Measurements from ENCODE around the gene ZNF134.

Gene ZNF134

DNA sequence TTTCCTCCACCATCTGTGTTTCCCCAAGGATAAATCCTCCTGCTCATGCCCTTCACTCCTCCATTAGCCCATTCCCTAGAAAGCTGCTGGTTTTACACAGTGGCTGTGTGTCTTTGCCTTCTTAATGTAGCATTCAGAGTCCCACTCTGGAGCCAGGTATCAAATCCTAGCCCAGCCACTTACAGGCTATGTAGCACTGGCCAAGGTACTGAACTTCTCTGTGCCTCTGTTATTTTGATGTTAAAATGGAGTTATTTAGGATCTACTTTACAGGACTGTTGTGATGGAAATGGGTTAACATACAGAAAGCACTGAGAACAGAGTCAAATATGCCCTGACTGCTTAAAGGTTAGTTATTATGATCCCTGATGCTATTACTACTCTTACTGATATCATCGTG lies 53.2 kb downstream of the ZNF134 start:
- Histone ChIP-seq H3K4me3 (ENCODE audit: insufficient read depth, low read depth, low read length) (no peak overlapping the region), H3K27ac (ENCODE audit: insufficient read depth, low read depth, low read length, poor library complexity, severe bottlenecking) (no peak overlapping the region), H3K4me1 (ENCODE audit: control insufficient read depth, insufficient read depth, low read length) (no peaks in the 10 kb centered on the region), H3K27me3 (ENCODE audit: control insufficient read depth, insufficient read depth, low read length, poor library complexity, severe bottlenecking) (peaks cover 25% of the 10 kb centered on the region), H3K36me3 (ENCODE audit: control insufficient read depth, insufficient read depth, low read length) (no peaks in the 10 kb centered on the region), H3K9me3 (ENCODE audit: control insufficient read depth, low read length) (no peaks in the 10 kb centered on the region)
- 82 to 97% methylated on average over 1 of the region's 1 CpG for WGBS, 2 experiments

DNA sequence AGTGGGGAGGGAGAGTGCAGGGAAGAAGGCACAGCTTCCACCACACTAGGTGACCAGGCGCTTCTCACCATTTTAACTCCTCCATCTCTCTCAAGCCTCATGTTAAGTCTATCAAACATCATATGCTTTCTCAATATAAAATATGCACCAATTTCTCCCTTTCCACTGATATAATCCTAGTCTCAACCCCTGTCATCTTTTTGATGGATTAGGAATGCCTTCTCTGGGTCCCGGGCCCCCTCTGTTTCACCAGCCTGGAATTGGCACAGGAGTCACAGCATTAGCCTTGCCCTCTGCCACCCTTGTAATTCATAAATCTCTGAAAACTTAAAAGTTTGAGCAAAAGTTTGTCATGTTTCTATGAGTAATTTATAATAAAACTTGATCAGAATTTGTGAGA lies 54.6 kb downstream of the ZNF134 start, which contains the start of gene ZSCAN4:
Gene ZSCAN4 (plus strand): TSS at position 301 of the 400 bp plus-strand sequence. CDS start 7,211 bp downstream, outside the sequence.
- Histone ChIP-seq H3K4me3 (ENCODE audit: insufficient read depth, low read depth, low read length) (no peak within 1 kb of the TSS), H3K27me3 (ENCODE audit: control insufficient read depth, insufficient read depth, low read length, poor library complexity, severe bottlenecking) (peaks cover 27% of the 10 kb centered on the region), H3K27ac (ENCODE audit: insufficient read depth, low read depth, low read length, poor library complexity, severe bottlenecking) (no peak within 1 kb of the TSS), H3K4me1 (ENCODE audit: control insufficient read depth, insufficient read depth, low read length) (no peaks in the 10 kb centered on the region), H3K36me3 (ENCODE audit: control insufficient read depth, insufficient read depth, low read length) (no peaks in the 10 kb centered on the region), H3K9me3 (ENCODE audit: control insufficient read depth, low read length) (no peaks in the 10 kb centered on the region)
- WGBS, 2 experiments = 95 to 100% methylated on average over 2 of the region's 2 CpGs

DNA sequence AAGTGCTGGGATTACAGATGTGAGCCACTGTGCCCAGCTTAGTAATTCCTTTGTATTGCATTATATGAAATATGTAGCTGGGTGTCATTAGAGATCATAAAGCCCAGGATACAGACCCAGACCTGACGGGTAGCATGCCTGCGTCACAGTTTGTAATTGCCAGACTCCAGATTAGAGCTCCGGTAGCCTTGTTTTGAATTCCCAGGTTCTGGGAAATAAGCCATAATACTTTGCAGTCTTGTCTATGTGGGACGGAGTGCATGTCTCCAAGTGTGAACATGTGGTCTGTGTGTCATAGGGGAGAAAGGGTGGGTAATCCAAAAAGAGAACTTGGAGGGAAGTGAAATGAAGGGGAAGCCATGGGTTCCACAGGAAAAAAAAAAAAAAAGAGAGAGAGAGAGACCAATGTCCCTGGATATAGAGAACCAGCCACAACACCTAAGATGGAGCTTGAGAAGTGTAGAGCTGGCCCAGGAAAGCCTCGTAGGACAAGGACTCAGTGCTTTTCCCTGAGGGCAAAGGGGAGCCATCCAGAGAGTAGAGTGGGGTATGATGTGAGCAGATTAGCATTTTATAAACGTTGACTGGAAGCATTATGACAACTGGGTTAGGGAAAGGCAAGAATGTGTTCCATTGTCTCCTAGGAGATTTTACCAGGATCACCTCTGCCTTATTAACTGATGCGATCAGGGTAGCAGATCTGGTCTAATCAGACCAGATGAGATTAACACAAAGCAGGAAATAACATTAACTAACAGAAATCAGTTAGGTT lies 57.3 kb downstream of the ZNF134 start:
- Histone ChIP-seq H3K4me1 (ENCODE audit: control insufficient read depth, insufficient read depth, low read length) (no peaks in the 10 kb centered on the region), H3K9me3 (ENCODE audit: control insufficient read depth, low read length) (no peaks in the 10 kb centered on the region), H3K27me3 (ENCODE audit: control insufficient read depth, insufficient read depth, low read length, poor library complexity, severe bottlenecking) (peaks cover 29% of the 10 kb centered on the region), H3K4me3 (ENCODE audit: insufficient read depth, low read depth, low read length) (no peak overlapping the region), H3K27ac (ENCODE audit: insufficient read depth, low read depth, low read length, poor library complexity, severe bottlenecking) (no peak overlapping the region), H3K36me3 (ENCODE audit: control insufficient read depth, insufficient read depth, low read length) (no peaks in the 10 kb centered on the region)
- 76 to 77% methylated on average over 7 of the region's 7 CpGs for WGBS, 2 experiments

DNA sequence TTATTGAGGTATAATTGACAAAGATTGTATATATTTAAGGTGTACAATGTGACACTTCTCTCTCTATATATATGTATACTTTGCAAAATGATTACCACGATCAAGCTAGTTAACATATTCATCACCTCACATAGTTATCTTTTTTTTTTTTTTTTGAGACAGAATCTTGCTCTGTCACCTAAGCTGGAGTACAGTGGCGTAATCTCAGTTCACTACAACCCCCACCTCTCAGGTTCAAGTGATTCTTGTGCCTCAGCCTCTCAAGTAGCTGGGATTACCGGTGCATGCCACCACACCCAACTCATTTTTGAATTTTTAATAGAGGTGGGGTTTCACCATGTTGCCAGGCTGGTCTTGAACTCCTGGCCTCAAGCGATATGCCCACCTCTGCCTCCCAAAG lies 58.4 kb downstream of the ZNF134 start:
- Histone ChIP-seq H3K4me1 (ENCODE audit: control insufficient read depth, insufficient read depth, low read length) (no peaks in the 10 kb centered on the region), H3K27ac (ENCODE audit: insufficient read depth, low read depth, low read length, poor library complexity, severe bottlenecking) (no peak overlapping the region), H3K36me3 (ENCODE audit: control insufficient read depth, insufficient read depth, low read length) (no peaks in the 10 kb centered on the region), H3K4me3 (ENCODE audit: insufficient read depth, low read depth, low read length) (no peak overlapping the region), H3K27me3 (ENCODE audit: control insufficient read depth, insufficient read depth, low read length, poor library complexity, severe bottlenecking) (peaks cover 41% of the 10 kb centered on the region), H3K9me3 (ENCODE audit: control insufficient read depth, low read length) (no peaks in the 10 kb centered on the region)
- WGBS, 2 experiments = 66 to 81% methylated on average over 4 of the region's 4 CpGs
